IMR-90 (cell line): ENCODE measurements around the gene CACNA2D3. TPM values are rescaled to one million over a fixed set of nuclear protein-coding genes. Genes with fewer than 3 reads are reported as not detected.

ENCODE experiments used
- ATAC-seq: fragments of 200-7000 bp; cut with Tn5 transposase; 2 replicates; pipeline ENCODE4 v1.9.1; 2020; ENCODE audit warnings: low read depth, mild to moderate bottlenecking, moderate library complexity
- BruUV-seq: library from RNA; stranded (reverse); fragments of 400-500 nt; replicated peaks from 2 replicates; lab custom pipeline; 2021; lab: Mats Ljungman, UMichigan
- CTCF ChIA-PET: fragments of 300-600 bp; formaldehyde crosslinking; extraction: SDS; loops from one replicate; lab custom pipeline; 2021; ENCODE audit warnings: antibody characterized with exemption; lab: Yijun Ruan, JAX
- POLR2A ChIA-PET: fragments of 300-600 bp; sonication (Branson Sonifier 250); formaldehyde crosslinking; loops from one replicate; lab custom pipeline; 2022; ENCODE audit warnings: antibody characterized with exemption; ENCODE audit not compliant: unreplicated experiment; lab: Charles Lee
- DNase-seq: peaks from one replicate; pipeline ENCODE4 v3.0.0; 2013
- H2AFZ ChIP-seq: replicated peaks from 2 replicates; pipeline ENCODE3; 2013; ENCODE audit warnings: low read length, mild to moderate bottlenecking; ENCODE audit not compliant: poor library complexity
- H2AK5ac ChIP-seq: 2 replicates; pipeline ENCODE4 v1.6.1; 2013; ENCODE audit warnings: low read depth, low read length, inconsistent platforms
- H2AK9ac ChIP-seq: replicated peaks from 2 replicates; pipeline ENCODE3; 2013; ENCODE audit warnings: mild to moderate bottlenecking, low read depth, low read length, moderate library complexity; ENCODE audit not compliant: poor library complexity
- H2BK120ac ChIP-seq: 2 replicates; pipeline ENCODE4 v1.6.1; 2013; ENCODE audit warnings: low read depth, low read length, inconsistent platforms
- H2BK15ac ChIP-seq: 3 replicates; pipeline ENCODE4 v1.6.1; 2013; ENCODE audit warnings: low read depth, low read length, inconsistent platforms
- H2BK20ac ChIP-seq: 2 replicates; pipeline ENCODE4 v1.6.1; 2013; ENCODE audit warnings: low read depth, mild to moderate bottlenecking, inconsistent platforms, low read length, moderate library complexity
- H2BK5ac ChIP-seq: 2 replicates; pipeline ENCODE4 v1.6.1; 2013; ENCODE audit warnings: mild to moderate bottlenecking, low read depth, low read length, inconsistent platforms; ENCODE audit not compliant: poor library complexity, severe bottlenecking
- H3K14ac ChIP-seq: replicated peaks from 2 replicates; pipeline ENCODE4 v1.6.1; 2013; ENCODE audit warnings: low read depth, low read length, inconsistent platforms
- H3K18ac ChIP-seq: 2 replicates; pipeline ENCODE4 v1.6.1; 2013; ENCODE audit warnings: low read depth, low read length, control low read depth
- H3K23ac ChIP-seq: 2 replicates; pipeline ENCODE4 v1.6.1; 2013; ENCODE audit warnings: low read depth, low read length, inconsistent platforms
- H3K27ac ChIP-seq: 2 replicates; pipeline ENCODE4 v1.5.1; 2013; ENCODE audit warnings: mild to moderate bottlenecking, control low read depth, low read length; ENCODE audit not compliant: insufficient read depth
- H3K27me3 ChIP-seq: 2 replicates; pipeline ENCODE4 v1.6.1; 2013; ENCODE audit warnings: low read length; ENCODE audit not compliant: control insufficient read depth, insufficient read depth
- H3K36me3 ChIP-seq: 2 replicates; pipeline ENCODE4 v1.6.1; 2013; ENCODE audit warnings: low read length, mixed read lengths; ENCODE audit not compliant: control insufficient read depth, insufficient read depth
- H3K4ac ChIP-seq: 2 replicates; pipeline ENCODE4 v1.6.1; 2013; ENCODE audit warnings: low read depth, low read length, inconsistent platforms
- H3K4me1 ChIP-seq: 2 replicates; pipeline ENCODE4 v1.6.1; 2013; ENCODE audit warnings: low read length, mixed read lengths; ENCODE audit not compliant: control insufficient read depth, insufficient read depth
- H3K4me2 ChIP-seq: 2 replicates; pipeline ENCODE4 v1.6.1; 2013; ENCODE audit warnings: low read depth, mild to moderate bottlenecking, control low read depth, low read length, moderate library complexity
- H3K4me3 ChIP-seq: 2 replicates; pipeline ENCODE4 v1.5.1; 2013; ENCODE audit warnings: low read depth, mild to moderate bottlenecking, control low read depth, low read length, moderate library complexity; ENCODE audit not compliant: insufficient read depth
- H3K56ac ChIP-seq: 2 replicates; pipeline ENCODE4 v1.6.1; 2013; ENCODE audit warnings: low read length, inconsistent platforms; ENCODE audit not compliant: insufficient read depth; ENCODE audit errors: extremely low read depth
- H3K79me1 ChIP-seq, 2 experiments: 2 replicates each; pipeline ENCODE4 v1.6.1; 2013; ENCODE audit warnings: low read length in 2 of 2, inconsistent platforms in 1 of 2, low read depth in 1 of 2
- H3K9ac ChIP-seq: 2 replicates; pipeline ENCODE4 v1.6.1; 2013; ENCODE audit warnings: low read depth, low read length, control low read depth
- H3K9me1 ChIP-seq: 2 replicates; pipeline ENCODE4 v1.6.1; 2013; ENCODE audit warnings: low read length, inconsistent platforms; ENCODE audit not compliant: insufficient read depth
- H3K9me3 ChIP-seq: 2 replicates; pipeline ENCODE4 v1.6.1; 2013; ENCODE audit warnings: low read length; ENCODE audit not compliant: control insufficient read depth, insufficient read depth
- H4K20me1 ChIP-seq: 2 replicates; pipeline ENCODE4 v1.6.1; 2013; ENCODE audit warnings: low read length, inconsistent platforms; ENCODE audit not compliant: insufficient read depth
- H4K5ac ChIP-seq: 2 replicates; pipeline ENCODE4 v1.6.1; 2013; ENCODE audit warnings: mild to moderate bottlenecking, low read depth, low read length, control low read depth
- H4K8ac ChIP-seq, 2 experiments: 2 replicates each; pipeline ENCODE4 v1.6.1; 2013; ENCODE audit warnings: low read depth in 2 of 2, low read length in 2 of 2, control low read depth in 1 of 2, inconsistent platforms in 1 of 2
- H4K91ac ChIP-seq: 2 replicates; pipeline ENCODE4 v1.6.1; 2013; ENCODE audit warnings: low read depth, low read length, inconsistent platforms; ENCODE audit not compliant: insufficient read depth
- BHLHE40 ChIP-seq: fragments of 150-350 bp; IDR thresholded peaks from 2 replicates; pipeline ENCODE4 v1.6.1; 2016; ENCODE audit warnings: mild to moderate bottlenecking, low read depth, low read length
- FOS ChIP-seq: fragments of 150-350 bp; IDR thresholded peaks from 2 replicates; pipeline ENCODE4 v1.6.1; 2016; ENCODE audit warnings: low read depth, low read length
- MAFK ChIP-seq: IDR thresholded peaks from 2 replicates; pipeline ENCODE4 v1.6.1; 2012; ENCODE audit warnings: low read depth, low read length, improper control_type of control experiment
- MAZ ChIP-seq: IDR thresholded peaks from 2 replicates; pipeline ENCODE4 v1.6.1; 2012; ENCODE audit warnings: low read depth, mild to moderate bottlenecking, low read length, improper control_type of control experiment, moderate library complexity, borderline replicate concordance
- MXI1 ChIP-seq: IDR thresholded peaks from 2 replicates; pipeline ENCODE4 v1.6.1; 2012; ENCODE audit warnings: low read depth, mild to moderate bottlenecking, low read length, moderate library complexity, borderline replicate concordance
- NFE2L2 ChIP-seq: fragments of 150-350 bp; IDR thresholded peaks from 2 replicates; pipeline ENCODE4 v1.6.1; 2016; ENCODE audit warnings: low read depth, mild to moderate bottlenecking, low read length
- RAD21 ChIP-seq: IDR thresholded peaks from 2 replicates; pipeline ENCODE4 v1.6.1; 2012; ENCODE audit warnings: low read length, improper control_type of control experiment
- SMC3 ChIP-seq: fragments of 150-350 bp; IDR thresholded peaks from 2 replicates; pipeline ENCODE4 v1.6.1; 2016; ENCODE audit warnings: low read depth, mild to moderate bottlenecking, antibody characterized with exemption, low read length, moderate library complexity
- WGBS, 2 experiments: methylation state at CpG; one replicate each; pipeline versions ENCODE4 v1.1.5 to v1.1.7; 2013; ENCODE audit warnings: missing lambda C conversion rate in 2 of 2; ENCODE audit not compliant: insufficient read length in 1 of 2; ENCODE audit errors: extremely low coverage in 2 of 2; 5-methylcytosine and 5-hydroxymethylcytosine counted together
- dilution Hi-C: fragments of 300-500 bp; cut with HindIII; formaldehyde crosslinking; loops from one replicate; pipeline ENCODE4 v1.14.3; 2018; ENCODE audit warnings: low sequenced_read_pairs; ENCODE audit not compliant: unreplicated experiment
- in situ Hi-C: fragments of 300-500 bp; cut with MboI; formaldehyde crosslinking; loops from 3 replicates; pipeline ENCODE4 v1.14.3; 2019; ENCODE audit warnings: low sequenced_read_pairs, inconsistent platforms, mixed read lengths
- intact Hi-C: fragments of 100-400 bp; cut with micrococcal nuclease; formaldehyde crosslinking; loops from 2 replicates; pipeline ENCODE4 v1.10.0; 2022
- polyA plus RNA-seq, 3 experiments: library from polyadenylated mRNA; depleted of rRNA; stranded (reverse); fragments of >200 nt; gene quantifications; 2 replicates each; pipeline ENCODE4 v1.2.3, GENCODE V29; 2012; ENCODE audit warnings: low replicate concordance in 1 of 3
- total RNA-seq: library from RNA; depleted of rRNA; stranded (reverse); fragments of >200 nt; gene quantifications from 2 replicates; pipeline ENCODE4 v1.2.3, GENCODE V29; 2012
- TF ChIP-seq, protein P1 (sequence below): fragments of 150-350 bp; IDR thresholded peaks from 2 replicates; pipeline ENCODE4 v1.6.1; 2017; ENCODE audit warnings: mild to moderate bottlenecking, antibody characterized with exemption, low read length, low read depth
- TF ChIP-seq, protein P2 (sequence below): fragments of 150-350 bp; IDR thresholded peaks from 2 replicates; pipeline ENCODE4 v1.6.1; 2016; ENCODE audit warnings: low read depth, mild to moderate bottlenecking, low read length, moderate library complexity, borderline replicate concordance

The CACNA2D3 gene
- total and polyA plus RNA-seq, 2 of the 4 experiments (the other 2 are of a cell fraction), result 0.36 to 0.41 TPM

DNA sequence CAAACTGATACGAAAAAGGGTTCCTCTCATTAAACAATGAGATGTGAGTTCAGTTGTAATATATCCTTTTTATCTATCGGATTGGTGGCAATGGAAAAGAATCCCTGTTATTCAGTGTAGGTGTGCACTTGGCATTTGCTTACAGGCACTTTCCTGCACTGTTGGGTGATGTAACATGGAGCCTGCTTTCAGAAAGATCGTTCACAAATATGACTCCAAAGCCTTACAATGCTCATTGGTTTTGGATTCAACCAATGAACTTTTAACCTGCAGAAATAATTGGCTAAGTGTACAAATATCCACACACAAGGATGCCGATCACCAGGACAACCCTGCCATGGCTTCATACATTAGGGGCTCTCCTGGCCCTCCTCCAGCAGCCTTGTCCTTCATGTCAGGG is 996.9 kb downstream of the CACNA2D3 start:
- Histone ChIP-seq H3K14ac (no peak overlapping the region), H4K20me1 (no peaks in the 10 kb centered on the region), H3K4me1 (no peaks in the 10 kb centered on the region), H3K18ac (no peak overlapping the region), H3K27me3 (no peaks in the 10 kb centered on the region), H3K4me2 (no peak overlapping the region), H3K9me1 (no peaks in the 10 kb centered on the region), H2AK9ac (no peak overlapping the region), H3K4ac (no peak overlapping the region), H2BK120ac (no peak overlapping the region), H3K4me3 (no peak overlapping the region), H3K27ac (no peak overlapping the region), H4K8ac (no peak overlapping the region), H4K91ac (no peak overlapping the region), H2AFZ (no peak overlapping the region), H2BK20ac (no peak overlapping the region), H3K36me3 (no peaks in the 10 kb centered on the region), H2AK5ac (peak overlapping the region; percentile 46; the same call in 1 of the 2 replicates), H2BK15ac (no peak overlapping the region), H3K9ac (no peak overlapping the region), H4K5ac (no peak overlapping the region), H3K79me1 (no peaks in the 10 kb centered on the region), H2BK5ac (no peak overlapping the region), H3K23ac (no peak overlapping the region), H3K9me3 (no peaks in the 10 kb centered on the region), H3K56ac (no peak overlapping the region)
- POLR2A ChIA-PET, result no interaction called here
- no TSS peak for BruUV-seq
- in situ Hi-C loops, result no loop called here
- CTCF ChIA-PET, result no interaction called here
- dilution Hi-C loops, result no loop called here
- ATAC-seq (no peak), DNase-seq (no peak)
- no peak for TF ChIP-seq MAFK
- no peak for TF ChIP-seq RAD21
- no peak for TF ChIP-seq NFE2L2
- no peak for TF ChIP-seq MXI1
- no peak for TF ChIP-seq MAZ
- no peak for TF ChIP-seq FOS
- TF ChIP-seq, protein P1, sequence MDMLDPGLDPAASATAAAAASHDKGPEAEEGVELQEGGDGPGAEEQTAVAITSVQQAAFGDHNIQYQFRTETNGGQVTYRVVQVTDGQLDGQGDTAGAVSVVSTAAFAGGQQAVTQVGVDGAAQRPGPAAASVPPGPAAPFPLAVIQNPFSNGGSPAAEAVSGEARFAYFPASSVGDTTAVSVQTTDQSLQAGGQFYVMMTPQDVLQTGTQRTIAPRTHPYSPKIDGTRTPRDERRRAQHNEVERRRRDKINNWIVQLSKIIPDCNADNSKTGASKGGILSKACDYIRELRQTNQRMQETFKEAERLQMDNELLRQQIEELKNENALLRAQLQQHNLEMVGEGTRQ, result no peak
- TF ChIP-seq SMC3, result no peak
- no peak for TF ChIP-seq BHLHE40
- TF ChIP-seq, protein P2, sequence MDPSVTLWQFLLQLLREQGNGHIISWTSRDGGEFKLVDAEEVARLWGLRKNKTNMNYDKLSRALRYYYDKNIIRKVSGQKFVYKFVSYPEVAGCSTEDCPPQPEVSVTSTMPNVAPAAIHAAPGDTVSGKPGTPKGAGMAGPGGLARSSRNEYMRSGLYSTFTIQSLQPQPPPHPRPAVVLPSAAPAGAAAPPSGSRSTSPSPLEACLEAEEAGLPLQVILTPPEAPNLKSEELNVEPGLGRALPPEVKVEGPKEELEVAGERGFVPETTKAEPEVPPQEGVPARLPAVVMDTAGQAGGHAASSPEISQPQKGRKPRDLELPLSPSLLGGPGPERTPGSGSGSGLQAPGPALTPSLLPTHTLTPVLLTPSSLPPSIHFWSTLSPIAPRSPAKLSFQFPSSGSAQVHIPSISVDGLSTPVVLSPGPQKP, result no peak
- WGBS, 2 experiments, result 83% methylated on average over 1 of the region's 4 CpGs; no CpG with 5 or more reads in 1 of the 2 experiments
- intact Hi-C loops, result no loop called here
